Transverse colon (tissue), 3 donors: ENCODE results near the gene CERT1.

Source experiments
- EP300 ChIP-seq: sonication (generic); formaldehyde crosslinking; IDR thresholded peaks from one replicate; pipeline ENCODE4 v1.6.1; 2017; ENCODE audit warnings: antibody characterized with exemption, low read depth
- POLR2A ChIP-seq: fragments of 450-650 bp; IDR thresholded peaks from one replicate; pipeline ENCODE4 v1.6.1; 2016; ENCODE audit warnings: antibody characterized with exemption, mild to moderate bottlenecking, moderate library complexity
- TF ChIP-seq, protein P1 (sequence below), 5 experiments: fragments of 200-600 bp in 3 of 5; fragments of 450-650 bp in 2 of 5; sonication (generic) in 3 of 5; IDR thresholded peaks; 1 replicate in 2 of 5; 2 replicates in 3 of 5; pipeline ENCODE4 v1.5.1; 2016 to 2017; ENCODE audit warnings: antibody characterized with exemption in 5 of 5, inconsistent platforms in 3 of 5, mild to moderate bottlenecking in 2 of 5, moderate library complexity in 1 of 5

- TF ChIP-seq, protein P1, sequence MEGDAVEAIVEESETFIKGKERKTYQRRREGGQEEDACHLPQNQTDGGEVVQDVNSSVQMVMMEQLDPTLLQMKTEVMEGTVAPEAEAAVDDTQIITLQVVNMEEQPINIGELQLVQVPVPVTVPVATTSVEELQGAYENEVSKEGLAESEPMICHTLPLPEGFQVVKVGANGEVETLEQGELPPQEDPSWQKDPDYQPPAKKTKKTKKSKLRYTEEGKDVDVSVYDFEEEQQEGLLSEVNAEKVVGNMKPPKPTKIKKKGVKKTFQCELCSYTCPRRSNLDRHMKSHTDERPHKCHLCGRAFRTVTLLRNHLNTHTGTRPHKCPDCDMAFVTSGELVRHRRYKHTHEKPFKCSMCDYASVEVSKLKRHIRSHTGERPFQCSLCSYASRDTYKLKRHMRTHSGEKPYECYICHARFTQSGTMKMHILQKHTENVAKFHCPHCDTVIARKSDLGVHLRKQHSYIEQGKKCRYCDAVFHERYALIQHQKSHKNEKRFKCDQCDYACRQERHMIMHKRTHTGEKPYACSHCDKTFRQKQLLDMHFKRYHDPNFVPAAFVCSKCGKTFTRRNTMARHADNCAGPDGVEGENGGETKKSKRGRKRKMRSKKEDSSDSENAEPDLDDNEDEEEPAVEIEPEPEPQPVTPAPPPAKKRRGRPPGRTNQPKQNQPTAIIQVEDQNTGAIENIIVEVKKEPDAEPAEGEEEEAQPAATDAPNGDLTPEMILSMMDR (IDR thresholded peaks at IDR 0.05), result no peak
- TF ChIP-seq POLR2A, result no peak
- TF ChIP-seq EP300, result no peak
Measured at GRCh38 chr5:75466006-75466716, 45.3 kb downstream of the CERT1 start.
